ENCODE results near the gene MKLN1.

The MKLN1 gene

GRCh38 chr7:131471250-131472004, 143.8 kb downstream of the MKLN1 start:
- Histone ChIP-seq H3K4me2 (ENCODE audit: low read length) (no peak overlapping the region), H3K4me1 (ENCODE audit: insufficient read depth, low read length, severe bottlenecking) (no peaks in the 10 kb centered on the region), H2AFZ (ENCODE audit: low read length) (no peak overlapping the region), H3F3A (ENCODE audit: insufficient read depth, low read length) (no peaks in the 10 kb centered on the region), H3K79me2 (ENCODE audit: insufficient read depth, low read length) (no peaks in the 10 kb centered on the region), H4K20me1 (ENCODE audit: insufficient read depth, low read length) (no peaks in the 10 kb centered on the region), H3K4me3 (ENCODE audit: low read depth, low read length, poor library complexity, severe bottlenecking) (no peak overlapping the region), H3K9me3 (ENCODE audit: low read length) (no peaks in the 10 kb centered on the region), H3K27me3 (ENCODE audit: insufficient read depth, low read length) (no peaks in the 10 kb centered on the region), H3K9ac (ENCODE audit: low read length) (no peak overlapping the region), H3K9me2 (ENCODE audit: low read depth, low read length) (no peaks in the 10 kb centered on the region), H3K36me3 (ENCODE audit: insufficient read depth, low read length) (peaks cover 78% of the 10 kb centered on the region), H3K27ac (ENCODE audit: low read depth, low read length, poor library complexity, severe bottlenecking) (no peak overlapping the region)
- TF ChIP-seq CTCF (IDR thresholded peaks at IDR 0.05; ENCODE audit: low read length) (no peak), EZH2 (IDR thresholded peaks at IDR 0.05; ENCODE audit: borderline replicate concordance, low read length) (no peak)

- Histone ChIP-seq H2AFZ (ENCODE audit: low read length) (no peak overlapping the region), H3K9me3 (ENCODE audit: low read length) (no peaks in the 10 kb centered on the region), H3K9me2 (ENCODE audit: low read depth, low read length) (no peaks in the 10 kb centered on the region), H3K4me1 (ENCODE audit: insufficient read depth, low read length, severe bottlenecking) (peaks cover 2% of the 10 kb centered on the region), H3K4me3 (ENCODE audit: low read depth, low read length, poor library complexity, severe bottlenecking) (no peak overlapping the region), H3K4me2 (ENCODE audit: low read length) (no peak overlapping the region), H3K36me3 (ENCODE audit: insufficient read depth, low read length) (peaks cover 26% of the 10 kb centered on the region), H3K9ac (ENCODE audit: low read length) (no peak overlapping the region), H3K27ac (ENCODE audit: low read depth, low read length, poor library complexity, severe bottlenecking) (no peak overlapping the region), H3K27me3 (ENCODE audit: insufficient read depth, low read length) (no peaks in the 10 kb centered on the region), H4K20me1 (ENCODE audit: insufficient read depth, low read length) (no peaks in the 10 kb centered on the region), H3K79me2 (ENCODE audit: insufficient read depth, low read length) (no peaks in the 10 kb centered on the region), H3F3A (ENCODE audit: insufficient read depth, low read length) (no peaks in the 10 kb centered on the region)
- TF ChIP-seq EZH2 (IDR thresholded peaks at IDR 0.05; ENCODE audit: borderline replicate concordance, low read length) (no peak), CTCF (IDR thresholded peaks at IDR 0.05; ENCODE audit: low read length) (no peak)
Measured at GRCh38 chr7:131476740-131477139, 149.1 kb downstream of the MKLN1 start.

- Histone ChIP-seq H3K4me3 (ENCODE audit: low read depth, low read length, poor library complexity, severe bottlenecking) (no peak overlapping the region), H3K9me2 (ENCODE audit: low read depth, low read length) (no peaks in the 10 kb centered on the region), H3K27me3 (ENCODE audit: insufficient read depth, low read length) (no peaks in the 10 kb centered on the region), H3K79me2 (ENCODE audit: insufficient read depth, low read length) (no peaks in the 10 kb centered on the region), H2AFZ (ENCODE audit: low read length) (no peak overlapping the region), H3K4me1 (ENCODE audit: insufficient read depth, low read length, severe bottlenecking) (peaks cover 20% of the 10 kb centered on the region), H3F3A (ENCODE audit: insufficient read depth, low read length) (no peaks in the 10 kb centered on the region; the same call in 1 of the 2 replicates), H3K36me3 (ENCODE audit: insufficient read depth, low read length) (no peaks in the 10 kb centered on the region; the same call in 1 of the 2 replicates), H3K4me2 (ENCODE audit: low read length) (no peak overlapping the region), H3K9me3 (ENCODE audit: low read length) (no peaks in the 10 kb centered on the region), H3K27ac (ENCODE audit: low read depth, low read length, poor library complexity, severe bottlenecking) (no peak overlapping the region), H4K20me1 (ENCODE audit: insufficient read depth, low read length) (no peaks in the 10 kb centered on the region), H3K9ac (ENCODE audit: low read length) (no peak overlapping the region)
- no peak for TF ChIP-seq EZH2 (IDR thresholded peaks at IDR 0.05; ENCODE audit: borderline replicate concordance, low read length)
- TF ChIP-seq CTCF (IDR thresholded peaks at IDR 0.05; ENCODE audit: low read length) = no peak
Measured at GRCh38 chr7:131480384-131481315, 153.0 kb downstream of the MKLN1 start.

All from OCI-LY1 (cell line).